K562 (cell line): ENCODE results near the gene CYP2R1. TPM values are rescaled to one million over a fixed set of nuclear protein-coding genes. Genes with fewer than 3 reads are reported as not detected.

Source experiments
- ATAC-seq: fragments of 200-7000 bp; cut with Tn5 transposase; 3 replicates; pipeline ENCODE4 v1.9.1; 2020; ENCODE audit warnings: moderate library complexity
- BruUV-seq: library from RNA; stranded (reverse); fragments of 400-500 nt; replicated peaks from 2 replicates; lab custom pipeline; 2021; lab: Mats Ljungman, UMichigan
- CTCF ChIA-PET: fragments of 300-600 bp; formaldehyde crosslinking; extraction: SDS; loops from one replicate; lab custom pipeline; 2021; ENCODE audit warnings: low intra/inter-chr PET ratio; lab: Yijun Ruan, JAX
- POLR2A ChIA-PET: fragments of 300-600, 350-650 bp; sonication (Branson Sonifier 250); formaldehyde crosslinking; extraction: SDS; loops from one replicate; lab custom pipeline; 2021; ENCODE audit warnings: antibody characterized with exemption, inconsistent platforms; lab: Yijun Ruan, JAX
- DNase-seq, 4 experiments: peaks; one replicate each; pipeline versions ENCODE4 v3.0.0 to v3.0.0-alpha.2; 2011 to 2018; ENCODE audit warnings: low spot score in 3 of 4, mixed read lengths in 3 of 4; ENCODE audit errors: extremely low read depth in 1 of 4
- FAIRE-seq: peaks from 2 replicates; lab custom pipeline; 2011; peaks lifted over from hg19 to GRCh38; lab: Jason Lieb, UNC
- H2AFZ ChIP-seq: 2 replicates; pipeline ENCODE4 v1.6.0; 2011; ENCODE audit warnings: low read depth, low read length, control low read depth, inconsistent platforms
- H3K27ac ChIP-seq: fragments of 200-600 bp; 3 replicates; pipeline ENCODE4 v1.8.0; 2011; ENCODE audit warnings: low read depth, mild to moderate bottlenecking, control low read depth, inconsistent platforms, low read length, moderate library complexity, mixed read lengths; ENCODE audit errors: extremely low read depth
- H3K27me3 ChIP-seq, 2 experiments: fragments of 300-600 bp in 1 of 2; 2 replicates in 1 of 2; 3 replicates in 1 of 2; pipeline versions ENCODE4 v1.6.0 to v1.8.0; 2011; ENCODE audit warnings: inconsistent platforms in 2 of 2, low read length in 2 of 2, mild to moderate bottlenecking in 1 of 2, mixed read lengths in 1 of 2, moderate library complexity in 1 of 2; ENCODE audit not compliant: control insufficient read depth in 2 of 2, insufficient read depth in 2 of 2
- H3K36me3 ChIP-seq: fragments of 300-600 bp; 3 replicates; pipeline ENCODE4 v1.8.0; 2011; ENCODE audit warnings: mild to moderate bottlenecking, low read length, inconsistent platforms; ENCODE audit not compliant: control insufficient read depth, insufficient read depth
- H3K4me1 ChIP-seq, 2 experiments: fragments of 200-600 bp in 1 of 2; replicated peaks in 1 of 2; 2 replicates in 1 of 2; 3 replicates in 1 of 2; pipeline versions ENCODE4 v1.5.1 to v1.8.0; 2011; ENCODE audit warnings: inconsistent platforms in 2 of 2, low read length in 2 of 2, mild to moderate bottlenecking in 1 of 2, mixed read lengths in 1 of 2, moderate library complexity in 1 of 2; ENCODE audit not compliant: control insufficient read depth in 2 of 2, insufficient read depth in 2 of 2
- H3K4me2 ChIP-seq: 2 replicates; pipeline ENCODE4 v1.6.1; 2011; ENCODE audit warnings: low read length, control low read depth, inconsistent platforms, mixed read lengths; ENCODE audit not compliant: insufficient read depth
- H3K4me3 ChIP-seq: fragments of 200-600 bp; sonication (generic), shearing (Covaris generic); 2 replicates; pipeline ENCODE4 v1.5.1; 2016; ENCODE audit warnings: control low read depth, inconsistent platforms
- H3K79me2 ChIP-seq: fragments of 200-600 bp; 3 replicates; pipeline ENCODE4 v1.8.0; 2011; ENCODE audit warnings: low read length, inconsistent platforms; ENCODE audit not compliant: control insufficient read depth, insufficient read depth
- H3K9ac ChIP-seq, 2 experiments: 2 replicates each; pipeline versions ENCODE4 v1.6.0 to v1.6.1; 2011; ENCODE audit warnings: low read depth in 2 of 2, low read length in 2 of 2, control low read depth in 1 of 2, inconsistent platforms in 1 of 2, mild to moderate bottlenecking in 1 of 2, mixed read lengths in 1 of 2; ENCODE audit not compliant: insufficient read depth in 1 of 2
- H3K9me1 ChIP-seq: one replicate; pipeline ENCODE4 v1.6.0; 2011; ENCODE audit warnings: inconsistent platforms, mild to moderate bottlenecking, low read length, moderate library complexity; ENCODE audit not compliant: control insufficient read depth, insufficient read depth
- H3K9me3 ChIP-seq: replicated peaks from 2 replicates; pipeline ENCODE4 v1.5.1; 2011; ENCODE audit warnings: low read depth, low read length, inconsistent platforms; ENCODE audit not compliant: control insufficient read depth, insufficient read depth
- H4K20me1 ChIP-seq: replicated peaks from 2 replicates; pipeline ENCODE4 v1.6.1; 2011; ENCODE audit warnings: low read length, inconsistent platforms, mixed read lengths; ENCODE audit not compliant: control insufficient read depth, insufficient read depth
- CBFA2T3 ChIP-seq: fragments of 450-650 bp; IDR thresholded peaks from 2 replicates; pipeline ENCODE4 v1.6.1; 2017
- DDX20 ChIP-seq: fragments of 450-650 bp; IDR thresholded peaks from 2 replicates; pipeline ENCODE4 v1.6.1; 2016; ENCODE audit warnings: missing genetic modification characterization, low read depth, mild to moderate bottlenecking, missing compliant biosample characterization, moderate library complexity
- DMBX1 ChIP-seq: fragments of 250-450 bp; sonication (Bioruptor Pico); IDR thresholded peaks from 2 replicates; pipeline ENCODE4 v1.8.0; 2022; ENCODE audit warnings: inconsistent platforms, mild to moderate bottlenecking, moderate library complexity, borderline replicate concordance
- E2F8 ChIP-seq: fragments of 450-650 bp; IDR thresholded peaks from 2 replicates; pipeline ENCODE4 v1.7.1; 2018; ENCODE audit warnings: mild to moderate bottlenecking, low read depth; ENCODE audit not compliant: partially characterized antibody
- ETV5 ChIP-seq: sonication (generic); formaldehyde crosslinking; IDR thresholded peaks from 2 replicates; pipeline ENCODE4 v1.4.0; 2020; ENCODE audit warnings: low read depth, mild to moderate bottlenecking, missing genetic modification reagents
- EWSR1 ChIP-seq: fragments of 450-650 bp; IDR thresholded peaks from 2 replicates; pipeline ENCODE4 v1.6.1; 2018; ENCODE audit warnings: borderline replicate concordance, mild to moderate bottlenecking, low read depth, moderate library complexity; ENCODE audit not compliant: partially characterized antibody
- GATAD2A ChIP-seq: fragments of 450-650 bp; IDR thresholded peaks from 2 replicates; pipeline ENCODE4 v1.6.1; 2017
- HIVEP1 ChIP-seq: fragments of 250-450 bp; sonication (Bioruptor Pico); IDR thresholded peaks from 2 replicates; pipeline ENCODE4 v1.4.0; 2020; ENCODE audit warnings: mild to moderate bottlenecking
- HMG20A ChIP-seq: fragments of 450-650 bp; formaldehyde crosslinking; conservative IDR thresholded peaks from 2 replicates; pipeline ENCODE4 v1.4.0; 2020; ENCODE audit warnings: mild to moderate bottlenecking, mixed read lengths
- HNRNPL ChIP-seq: fragments of 200-400 bp; formaldehyde crosslinking; IDR thresholded peaks from 2 replicates; pipeline ENCODE4 v1.6.1; 2017; ENCODE audit warnings: low read depth, mild to moderate bottlenecking, low read length
- KDM1A ChIP-seq, 2 experiments: fragments of 450-650 bp; IDR thresholded peaks; 2 replicates each; pipeline ENCODE4 v1.6.1; 2016; ENCODE audit warnings: mild to moderate bottlenecking in 2 of 2
- MXI1 ChIP-seq: IDR thresholded peaks from 2 replicates; pipeline ENCODE4 v1.6.1; 2011; ENCODE audit warnings: low read depth, mild to moderate bottlenecking, improper control_type of control experiment, low read length
- PHF20 ChIP-seq: fragments of 450-650 bp; IDR thresholded peaks from 2 replicates; pipeline ENCODE4 v1.6.1; 2018; ENCODE audit not compliant: partially characterized antibody
- POLR2B ChIP-seq: fragments of 450-650 bp; IDR thresholded peaks from 2 replicates; pipeline ENCODE4 v1.6.1; 2018; ENCODE audit warnings: low read depth; ENCODE audit not compliant: partially characterized antibody
- RAD21 ChIP-seq, 2 experiments: fragments of 250-450 bp in 1 of 2; fragments of 450-650 bp in 1 of 2; sonication (Bioruptor Pico) in 1 of 2; formaldehyde crosslinking in 1 of 2; IDR thresholded peaks in 1 of 2; conservative IDR thresholded peaks in 1 of 2; 2 replicates each; pipeline versions ENCODE4 v1.4.0 to v1.8.0; 2020 to 2022; ENCODE audit warnings: mild to moderate bottlenecking in 2 of 2, moderate library complexity in 1 of 2
- SMARCA4 ChIP-seq: fragments of 450-650 bp; IDR thresholded peaks from 2 replicates; pipeline ENCODE4 v1.6.1; 2016
- SREBF1 ChIP-seq: fragments of 150-350 bp; IDR thresholded peaks from 2 replicates; pipeline ENCODE4 v1.6.1; 2014; ENCODE audit warnings: antibody characterized with exemption, low read depth, low read length, borderline replicate concordance
- ZC3H8 ChIP-seq: fragments of 450-650 bp; IDR thresholded peaks from 2 replicates; pipeline ENCODE4 v1.6.1; 2017
- ZNF311 ChIP-seq: fragments of 250-450 bp; sonication (Bioruptor Pico); IDR thresholded peaks from 2 replicates; pipeline ENCODE4 v1.4.0; 2020; ENCODE audit warnings: mild to moderate bottlenecking, moderate library complexity
- ZNF436 ChIP-seq: fragments of 250-450, 450-650 bp; sonication (Bioruptor Pico); formaldehyde crosslinking; IDR thresholded peaks from 2 replicates; pipeline ENCODE4 v1.7.0; 2020; ENCODE audit warnings: mild to moderate bottlenecking
- WGBS: fragments of 100-300 bp; shearing (Covaris generic); methylation state at CpG from one replicate; pipeline ENCODE4 v1.1.6; 2016; ENCODE audit warnings: low coverage, mixed read lengths; ENCODE audit not compliant: insufficient coverage; ENCODE audit errors: missing lambda C conversion rate; 5-methylcytosine and 5-hydroxymethylcytosine counted together
- in situ Hi-C: fragments of 300-500 bp; cut with MboI; formaldehyde crosslinking; loops from 4 replicates; pipeline ENCODE4 v1.15.0; 2018; ENCODE audit warnings: inconsistent platforms, mixed read lengths
- intact Hi-C: fragments of 100-400 bp; cut with micrococcal nuclease; formaldehyde crosslinking; loops from 2 replicates; pipeline ENCODE4 v1.14.2; 2022
- polyA plus RNA-seq, 8 experiments: library from polyadenylated mRNA; depleted of rRNA in 4 of 8; stranded (reverse) in 5 of 8; unstranded in 3 of 8; fragments of >200 nt; fragmentation: Nextera tagmentation in 2 of 8; fragmentation: Illumina TruSeq in 1 of 8; extraction: Ambion mirVana in 2 of 8; extraction: Trizol in 1 of 8; gene quantifications; 2 replicates each; pipeline versions ENCODE4 v1.2.1 to v1.2.3, GENCODE V29; 2011 to 2014; ENCODE audit warnings: inconsistent platforms in 1 of 8, missing spikeins in 1 of 8
- total RNA-seq, 7 experiments: library from RNA; depleted of rRNA in 6 of 7; stranded (reverse); fragments of >200 nt in 6 of 7; fragmentation: Illumina TruSeq in 2 of 7; extraction: Trizol in 2 of 7; gene quantifications; 2 replicates each; pipeline versions ENCODE4 v1.2.1 to v1.2.3, GENCODE V29; 2011 to 2021; ENCODE audit warnings: low replicate concordance in 1 of 7

The CYP2R1 gene
- total and polyA plus RNA-seq, 9 of the 15 experiments (the other 6 are each of a cell fraction or from before 2014, with no cell fraction given): 19.4 to 40.5 (median 29.4) TPM

GRCh38 chr11:14894657-14895598 is 2.9 kb upstream of the CYP2R1 start:
- Histone ChIP-seq H3K9ac (peak overlapping the region in 1 of 2 experiments; percentile 57; a peak in 2 of 4 replicates), H3K27ac (peak overlapping the region; percentile 64), H3K4me2 (peak overlapping the region; percentile 32; the same call in 1 of the 2 replicates), H3K9me1 (no peaks in the 10 kb centered on the region), H3K27me3 (no peaks in the 10 kb centered on the region), H2AFZ (peak overlapping the region; percentile 92), H3K9me3 (no peaks in the 10 kb centered on the region), H4K20me1 (no peaks in the 10 kb centered on the region), H3K79me2 (peaks cover 13% of the 10 kb centered on the region), H3K4me3 (no peak overlapping the region), H3K4me1 (peaks cover 19 to 23% of the 10 kb centered on the region in 2 experiments), H3K36me3 (no peaks in the 10 kb centered on the region)
- FAIRE-seq (no peak), ATAC-seq (peak; percentile 62), DNase-seq (peak in 2 of 4 experiments; percentile 45 to 71)
- 29% methylated on average over 5 of the region's 5 CpGs for WGBS
- intact Hi-C loops (loop anchor here (5.0 kb wide), 3 partner anchors 43 to 373 kb away; partner anchors contain the start of genes PDE3B and PSMA1), in situ Hi-C loops (loop anchor here (10.0 kb wide), 2 partner anchors 250 to 370 kb away; partner anchors contain the start of genes PDE3B and PSMA1)
- no TSS peak for BruUV-seq
- POLR2A ChIA-PET: interaction anchor here (0.6 to 1.3 kb wide), 6 partner anchors 12 to 935 kb away, joined by 3 to 5 read pairs (median 3); partner anchors contain the start of genes PDE3B and PSMA1
- CTCF ChIA-PET: no interaction called here
- TF ChIP-seq SREBF1: no peak
- TF ChIP-seq DDX20: 0 out of 2 replicates have a peak, but pooled peaks have one; percentile 56
- peak in 1 of 2 experiments; percentile 26; a peak in 1 of 4 replicates for TF ChIP-seq RAD21 (CRISPR knock-in tag; conservative IDR thresholded peaks at IDR 0.05 in 1 of 2, IDR thresholded peaks at IDR 0.05 in 1 of 2)
- TF ChIP-seq PHF20: no peak
- TF ChIP-seq EWSR1: no peak
- no peak for TF ChIP-seq KDM1A (IDR thresholded peaks at IDR 0.05)
- TF ChIP-seq ZNF436 (CRISPR knock-in tag): no peak
- peak; percentile 86 for TF ChIP-seq ZNF311
- TF ChIP-seq HMG20A (CRISPR knock-in tag): no peak
- no peak for TF ChIP-seq E2F8
- TF ChIP-seq MXI1: no peak
- peak; percentile 47 for TF ChIP-seq POLR2B
- TF ChIP-seq DMBX1 (CRISPR knock-in tag): peak; percentile 91
- TF ChIP-seq HNRNPL: no peak
- TF ChIP-seq SMARCA4: peak; percentile 76; the same call in 1 of the 2 replicates
- TF ChIP-seq ZC3H8: no peak
- 0 out of 2 replicates have a peak, but pooled peaks have one; percentile 14 for TF ChIP-seq HIVEP1 (CRISPR knock-in tag)
- no peak for TF ChIP-seq CBFA2T3
- peak; percentile 72; the same call in 1 of the 2 replicates for TF ChIP-seq ETV5 (CRISPR knock-in tag)
- no peak for TF ChIP-seq GATAD2A
